ENCODE data around the gene CCDC149.

Gene CCDC149

DNA sequence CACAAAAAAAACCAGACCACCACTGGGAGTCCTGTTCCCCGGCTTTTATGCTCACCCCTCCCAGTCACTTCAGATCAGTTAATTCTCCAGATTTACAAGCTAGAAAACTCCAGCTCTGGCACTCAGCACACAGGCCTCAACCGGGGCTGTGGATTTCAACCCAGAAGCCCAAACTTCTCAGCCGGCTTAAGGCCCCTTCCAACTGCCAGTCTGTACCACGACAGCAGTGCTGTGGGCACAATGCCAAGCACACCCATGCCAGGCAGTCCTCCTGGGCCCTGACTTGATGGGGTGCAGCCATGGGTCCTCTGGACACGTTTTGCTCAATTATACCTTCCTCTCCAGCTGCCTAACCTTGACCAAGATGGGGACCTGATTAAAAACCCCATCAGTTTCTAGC lies 105.2 kb downstream of the CCDC149 start:
- POLR2A ChIA-PET: no interaction called here
- 80% methylated on average over 5 of the region's 5 CpGs for WGBS (ENCODE audit: insufficient coverage)
- H3K4me1 ChIP-seq (ENCODE audit: control extremely low read depth in 1 of 4, control insufficient read depth in 4 of 4, insufficient read depth in 4 of 4, low read length in 3 of 4): peaks cover 0 to 12% (median 4%) of the 10 kb centered on the region in 4 experiments
- no peak overlapping the region for H3K27ac ChIP-seq (ENCODE audit: insufficient read depth in 1 of 2, low read depth in 1 of 2, low read length in 2 of 2, poor library complexity in 1 of 2, severe bottlenecking in 2 of 2)
- H3K27me3 ChIP-seq (replicated peaks in 2 of 5; ENCODE audit: control insufficient read depth in 4 of 5, insufficient read depth in 5 of 5, low read length in 4 of 5): peaks cover 0 to under 1% (median 0%) of the 10 kb centered on the region in 5 experiments
- no peaks in the 10 kb centered on the region for H3K36me3 ChIP-seq (ENCODE audit: control insufficient read depth in 4 of 4, insufficient read depth in 4 of 4, low read length in 3 of 4)
- no peak overlapping the region for H3K4me3 ChIP-seq (ENCODE audit: control insufficient read depth in 1 of 7, extremely low read depth in 1 of 7, insufficient read depth in 4 of 7, low read depth in 2 of 7, low read length in 6 of 7)
- peaks cover 0 to under 1% (median 0%) of the 10 kb centered on the region in 5 experiments for H3K9me3 ChIP-seq (ENCODE audit: control extremely low read depth in 1 of 5, control insufficient read depth in 4 of 5, insufficient read depth in 2 of 5, low read depth in 1 of 5, low read length in 4 of 5)
- DNase-seq: no peak
- CTCF ChIA-PET: no interaction called here

DNA sequence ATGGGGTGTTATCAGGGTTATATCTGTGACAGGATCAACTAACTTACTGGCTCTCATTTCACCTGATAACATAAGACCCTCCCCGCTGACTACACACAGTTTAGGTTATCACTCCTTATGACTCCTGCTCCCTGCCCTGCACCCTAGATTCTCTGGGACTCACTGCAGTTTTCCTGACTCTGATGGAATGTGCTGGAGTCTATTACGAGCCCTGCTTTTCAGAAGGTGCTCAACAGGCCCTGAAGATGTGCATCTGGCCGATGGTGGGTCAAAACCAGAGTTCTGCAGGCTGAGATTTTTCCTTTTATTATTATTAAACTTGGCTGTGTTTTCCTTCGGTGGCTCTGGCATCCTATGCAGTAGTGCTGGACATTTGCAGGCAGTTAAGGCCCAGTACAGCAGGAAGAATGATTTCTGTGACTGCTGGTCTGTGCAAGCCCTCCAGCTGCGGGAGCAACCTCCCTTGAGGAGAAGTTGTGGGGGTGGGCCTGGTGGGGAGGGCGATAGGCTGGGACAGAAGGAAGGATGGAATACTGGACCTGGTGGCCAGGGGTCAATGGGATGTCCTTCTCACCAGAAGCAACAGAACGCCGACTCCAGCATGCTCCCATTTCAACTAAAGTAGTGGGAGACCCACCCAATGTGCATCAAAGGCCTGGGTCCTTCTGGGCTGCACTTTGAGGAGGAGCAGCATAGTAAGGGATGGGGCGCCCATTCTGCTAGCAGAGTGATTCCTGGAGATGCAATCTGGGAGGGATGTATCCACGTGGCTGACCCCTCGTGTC lies 106.4 kb downstream of the CCDC149 start:
- no peaks in the 10 kb centered on the region for H3K36me3 ChIP-seq (ENCODE audit: control insufficient read depth in 4 of 4, insufficient read depth in 4 of 4, low read length in 3 of 4)
- no peaks in the 10 kb centered on the region for H3K9me3 ChIP-seq (ENCODE audit: control extremely low read depth in 1 of 5, control insufficient read depth in 4 of 5, insufficient read depth in 2 of 5, low read depth in 1 of 5, low read length in 4 of 5)
- 99% methylated on average over 7 of the region's 11 CpGs for WGBS (ENCODE audit: insufficient coverage)
- DNase-seq: no peak
- no peak overlapping the region for H3K4me3 ChIP-seq (ENCODE audit: control insufficient read depth in 1 of 7, extremely low read depth in 1 of 7, insufficient read depth in 4 of 7, low read depth in 2 of 7, low read length in 6 of 7)
- CTCF ChIA-PET: no interaction called here
- no peak overlapping the region for H3K27ac ChIP-seq (ENCODE audit: insufficient read depth in 1 of 2, low read depth in 1 of 2, low read length in 2 of 2, poor library complexity in 1 of 2, severe bottlenecking in 2 of 2)
- H3K27me3 ChIP-seq (replicated peaks in 2 of 5; ENCODE audit: control insufficient read depth in 4 of 5, insufficient read depth in 5 of 5, low read length in 4 of 5): peaks cover 0 to 8% (median 5%) of the 10 kb centered on the region in 5 experiments
- POLR2A ChIA-PET: no interaction called here
- peaks cover 0 to 12% (median 4%) of the 10 kb centered on the region in 4 experiments for H3K4me1 ChIP-seq (ENCODE audit: control extremely low read depth in 1 of 4, control insufficient read depth in 4 of 4, insufficient read depth in 4 of 4, low read length in 3 of 4)

- ChIA-PET POLR2A (no interaction called here), CTCF (no interaction called here)
- peak; percentile 15 to 79 (median 61) for DNase-seq
- 47% methylated on average over 3 of the region's 6 CpGs for WGBS (ENCODE audit: insufficient coverage)
- Histone ChIP-seq H3K4me3 (ENCODE audit: control insufficient read depth in 1 of 7, extremely low read depth in 1 of 7, insufficient read depth in 4 of 7, low read depth in 2 of 7, low read length in 6 of 7) (no peak overlapping the region), H3K4me1 (ENCODE audit: control extremely low read depth in 1 of 4, control insufficient read depth in 4 of 4, insufficient read depth in 4 of 4, low read length in 3 of 4) (peaks cover 0 to 15% (median 5%) of the 10 kb centered on the region in 4 experiments), H3K27ac (ENCODE audit: insufficient read depth in 1 of 2, low read depth in 1 of 2, low read length in 2 of 2, poor library complexity in 1 of 2, severe bottlenecking in 2 of 2) (no peak overlapping the region), H3K27me3 (replicated peaks in 2 of 5; ENCODE audit: control insufficient read depth in 4 of 5, insufficient read depth in 5 of 5, low read length in 4 of 5) (peaks cover 0 to 16% (median 12%) of the 10 kb centered on the region in 5 experiments), H3K36me3 (ENCODE audit: control insufficient read depth in 4 of 4, insufficient read depth in 4 of 4, low read length in 3 of 4) (no peaks in the 10 kb centered on the region), H3K9me3 (ENCODE audit: control extremely low read depth in 1 of 5, control insufficient read depth in 4 of 5, insufficient read depth in 2 of 5, low read depth in 1 of 5, low read length in 4 of 5) (no peaks in the 10 kb centered on the region)
Measured at GRCh38 chr4:24805566-24805965, 107.3 kb downstream of the CCDC149 start.

GRCh38 chr4:24805067-24805466 lies 107.8 kb downstream of the CCDC149 start:
- Histone ChIP-seq H3K9me3 (ENCODE audit: control extremely low read depth in 1 of 5, control insufficient read depth in 4 of 5, insufficient read depth in 2 of 5, low read depth in 1 of 5, low read length in 4 of 5) (no peaks in the 10 kb centered on the region), H3K27me3 (replicated peaks in 2 of 5; ENCODE audit: control insufficient read depth in 4 of 5, insufficient read depth in 5 of 5, low read length in 4 of 5) (peaks cover 0 to 21% (median 16%) of the 10 kb centered on the region in 5 experiments), H3K4me3 (ENCODE audit: control insufficient read depth in 1 of 7, extremely low read depth in 1 of 7, insufficient read depth in 4 of 7, low read depth in 2 of 7, low read length in 6 of 7) (no peak overlapping the region), H3K27ac (ENCODE audit: insufficient read depth in 1 of 2, low read depth in 1 of 2, low read length in 2 of 2, poor library complexity in 1 of 2, severe bottlenecking in 2 of 2) (no peak overlapping the region), H3K4me1 (ENCODE audit: control extremely low read depth in 1 of 4, control insufficient read depth in 4 of 4, insufficient read depth in 4 of 4, low read length in 3 of 4) (peaks cover 0 to 19% (median 7%) of the 10 kb centered on the region in 4 experiments), H3K36me3 (ENCODE audit: control insufficient read depth in 4 of 4, insufficient read depth in 4 of 4, low read length in 3 of 4) (no peaks in the 10 kb centered on the region)
- WGBS (ENCODE audit: insufficient coverage): 90% methylated on average over 3 of the region's 5 CpGs
- ChIA-PET CTCF (no interaction called here), POLR2A (interaction anchor here (0.6 kb wide), 1 partner anchor 562 kb away, joined by 3 read pairs; no protein-coding TSS in a partner anchor)
- DNase-seq: no peak

- no peaks in the 10 kb centered on the region for H3K9me3 ChIP-seq (ENCODE audit: control extremely low read depth in 1 of 5, control insufficient read depth in 4 of 5, insufficient read depth in 2 of 5, low read depth in 1 of 5, low read length in 4 of 5)
- WGBS (ENCODE audit: insufficient coverage): 90% methylated on average over 2 of the region's 6 CpGs
- H3K27me3 ChIP-seq (replicated peaks in 2 of 5; ENCODE audit: control insufficient read depth in 4 of 5, insufficient read depth in 5 of 5, low read length in 4 of 5): peaks cover 0 to 45% (median 32%) of the 10 kb centered on the region in 5 experiments
- peaks cover 0 to 26% (median 11%) of the 10 kb centered on the region in 4 experiments for H3K4me1 ChIP-seq (ENCODE audit: control extremely low read depth in 1 of 4, control insufficient read depth in 4 of 4, insufficient read depth in 4 of 4, low read length in 3 of 4)
- no peak overlapping the region for H3K27ac ChIP-seq (ENCODE audit: insufficient read depth in 1 of 2, low read depth in 1 of 2, low read length in 2 of 2, poor library complexity in 1 of 2, severe bottlenecking in 2 of 2)
- H3K36me3 ChIP-seq (ENCODE audit: control insufficient read depth in 4 of 4, insufficient read depth in 4 of 4, low read length in 3 of 4): no peaks in the 10 kb centered on the region
- ChIA-PET CTCF (no interaction called here), POLR2A (no interaction called here)
- no peak overlapping the region for H3K4me3 ChIP-seq (ENCODE audit: control insufficient read depth in 1 of 7, extremely low read depth in 1 of 7, insufficient read depth in 4 of 7, low read depth in 2 of 7, low read length in 6 of 7)
- DNase-seq: no peak
Measured at GRCh38 chr4:24802648-24803047, 110.2 kb downstream of the CCDC149 start.

- peaks cover 0 to 22% (median 10%) of the 10 kb centered on the region in 4 experiments for H3K4me1 ChIP-seq (ENCODE audit: control extremely low read depth in 1 of 4, control insufficient read depth in 4 of 4, insufficient read depth in 4 of 4, low read length in 3 of 4)
- H3K27me3 ChIP-seq (replicated peaks in 2 of 5; ENCODE audit: control insufficient read depth in 4 of 5, insufficient read depth in 5 of 5, low read length in 4 of 5): peaks cover 0 to 57% (median 39%) of the 10 kb centered on the region in 5 experiments
- H3K36me3 ChIP-seq (ENCODE audit: control insufficient read depth in 4 of 4, insufficient read depth in 4 of 4, low read length in 3 of 4): no peaks in the 10 kb centered on the region
- 93% methylated on average over 8 of the region's 10 CpGs for WGBS (ENCODE audit: insufficient coverage)
- H3K27ac ChIP-seq (ENCODE audit: insufficient read depth in 1 of 2, low read depth in 1 of 2, low read length in 2 of 2, poor library complexity in 1 of 2, severe bottlenecking in 2 of 2): no peak overlapping the region
- no peak overlapping the region for H3K4me3 ChIP-seq (ENCODE audit: control insufficient read depth in 1 of 7, extremely low read depth in 1 of 7, insufficient read depth in 4 of 7, low read depth in 2 of 7, low read length in 6 of 7)
- CTCF ChIA-PET: no interaction called here
- no peaks in the 10 kb centered on the region for H3K9me3 ChIP-seq (ENCODE audit: control extremely low read depth in 1 of 5, control insufficient read depth in 4 of 5, insufficient read depth in 2 of 5, low read depth in 1 of 5, low read length in 4 of 5)
- POLR2A ChIA-PET: no interaction called here
- no peak for DNase-seq
Measured at GRCh38 chr4:24801136-24801855, 111.5 kb downstream of the CCDC149 start.
